ENCODE data around the gene ALDOA.

DNA sequence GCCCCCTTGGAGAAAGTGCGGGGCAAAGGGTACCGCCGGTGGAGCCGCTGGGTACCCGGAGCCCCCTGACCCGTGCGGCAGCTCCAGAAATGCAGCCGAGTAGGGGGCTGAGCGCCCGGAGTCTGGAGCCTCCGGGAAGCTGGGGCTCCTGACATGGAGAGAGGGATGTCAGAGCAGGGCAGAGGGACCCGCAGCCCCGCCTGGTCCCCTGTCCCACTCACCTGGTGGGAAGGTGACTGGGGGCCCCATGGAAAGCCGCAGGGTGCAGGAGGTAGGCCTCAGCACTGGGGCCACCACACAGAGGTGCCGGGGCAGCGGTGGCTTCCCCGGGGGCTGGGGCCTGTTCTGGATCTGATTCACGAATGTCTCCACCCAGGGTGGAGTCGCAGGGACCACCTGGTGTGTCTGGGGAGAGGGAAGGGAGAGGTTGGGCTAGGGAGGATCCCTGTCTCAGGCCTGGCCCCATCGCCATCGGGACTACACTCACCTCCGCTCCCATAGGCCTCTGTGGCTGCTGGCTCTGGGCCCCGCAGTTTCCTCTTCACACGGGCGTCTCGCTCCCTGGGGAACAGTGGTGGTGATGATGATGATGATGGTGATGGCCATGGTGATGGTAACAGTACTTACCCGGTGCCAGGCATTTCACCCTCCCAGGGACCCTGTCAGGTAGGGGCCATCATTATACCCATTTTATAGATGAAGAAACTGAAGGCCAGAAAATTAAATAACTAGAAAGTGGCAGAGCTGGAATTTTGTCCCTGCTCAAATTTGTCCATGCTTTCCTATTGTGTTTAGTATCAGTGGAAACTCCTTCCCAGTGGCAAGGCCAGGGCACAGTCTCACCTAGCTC is 21.0 kb downstream of the ALDOA start:
- TF ChIP-seq GATA2 (IDR thresholded peaks at IDR 0.05; ENCODE audit: low read depth, low read length) = no peak
- TF ChIP-seq GATA3 (IDR thresholded peaks at IDR 0.05; ENCODE audit: low read depth, low read length) = no peak
